Epidermal melanocyte (primary cell): ENCODE measurements around the gene TGM2.

Source experiments
- DNase-seq: peaks from one replicate; pipeline ENCODE4 v3.0.0; 2011; ENCODE audit warnings: low spot score; ENCODE audit not compliant: insufficient read length

Gene TGM2

DNA sequence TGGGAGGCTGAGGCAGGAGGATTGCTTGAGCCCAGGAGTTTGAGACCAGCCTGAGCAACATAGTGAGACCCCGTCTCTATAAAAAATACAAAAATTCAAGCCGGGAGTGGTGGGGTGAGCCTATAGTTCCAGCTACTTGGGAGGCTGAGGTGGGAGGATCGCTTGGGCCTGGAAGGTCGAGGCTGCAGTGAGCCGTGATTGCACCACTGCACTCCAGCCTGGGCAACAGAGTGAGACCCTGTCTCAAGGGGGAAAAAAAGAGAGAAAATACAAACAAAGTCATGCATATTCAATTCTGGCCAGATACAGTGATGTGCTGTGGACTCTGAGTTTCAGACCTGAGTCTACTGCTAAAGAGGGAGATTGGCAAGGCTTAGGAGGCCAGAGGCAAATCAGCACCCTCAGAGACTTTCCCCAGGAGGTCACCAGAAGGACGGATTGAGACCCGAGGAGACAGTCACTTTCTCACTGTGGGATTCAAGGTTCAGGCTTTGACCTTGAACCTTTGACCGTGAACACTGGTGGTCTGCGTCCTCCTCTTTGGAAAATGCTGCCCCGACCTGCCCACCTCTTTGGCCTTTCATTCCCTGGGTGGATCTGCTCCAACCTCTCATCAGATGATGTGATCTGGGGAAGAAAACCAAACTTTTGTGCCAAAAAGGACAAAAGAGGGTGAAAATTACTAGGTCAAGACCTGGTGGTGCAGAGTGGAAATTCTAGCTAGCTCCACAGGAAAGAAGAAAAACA lies 31.2 kb downstream of the TGM2 start:
- DNase-seq = no peak

GRCh38 chr20:38132910-38133501 lies 32.1 kb downstream of the TGM2 start:
- no peak for DNase-seq

DNA sequence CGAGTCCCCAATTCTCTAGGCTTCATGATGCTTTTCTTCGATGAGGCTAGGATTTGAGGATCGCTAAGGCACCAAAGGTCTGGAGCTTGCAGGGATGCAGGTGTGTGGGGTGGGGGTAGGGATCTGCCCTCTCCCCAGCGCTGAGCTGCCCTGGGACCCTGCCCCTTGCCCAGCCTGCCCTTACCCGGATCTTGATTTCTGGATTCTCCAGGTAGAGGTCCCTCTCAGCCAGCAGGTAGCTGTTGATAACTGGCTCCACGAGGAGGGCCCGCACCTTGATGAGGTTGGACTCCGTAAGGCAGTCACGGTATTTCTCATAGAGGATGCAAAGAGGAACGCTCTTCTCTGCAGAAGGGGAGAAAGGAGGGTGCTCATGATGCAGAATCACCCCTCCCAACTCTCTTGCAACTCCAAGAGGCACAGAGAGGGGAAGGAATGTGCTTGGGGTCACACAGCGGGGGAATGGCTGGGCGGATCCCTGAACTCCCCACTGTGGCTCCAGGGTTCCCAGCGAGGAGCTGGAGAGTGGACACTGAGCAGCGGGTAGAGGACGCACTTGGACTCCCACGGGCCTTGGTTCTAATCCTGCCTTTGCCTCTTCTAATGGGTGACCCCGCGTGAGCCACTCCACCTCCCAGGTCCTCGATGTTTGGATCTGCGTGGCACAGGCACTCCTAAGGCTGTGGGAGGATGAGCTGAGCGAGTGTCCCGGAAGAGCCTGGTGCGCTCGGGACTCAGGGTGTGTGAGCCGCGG lies 32.7 kb downstream of the TGM2 start:
- no peak for DNase-seq

DNA sequence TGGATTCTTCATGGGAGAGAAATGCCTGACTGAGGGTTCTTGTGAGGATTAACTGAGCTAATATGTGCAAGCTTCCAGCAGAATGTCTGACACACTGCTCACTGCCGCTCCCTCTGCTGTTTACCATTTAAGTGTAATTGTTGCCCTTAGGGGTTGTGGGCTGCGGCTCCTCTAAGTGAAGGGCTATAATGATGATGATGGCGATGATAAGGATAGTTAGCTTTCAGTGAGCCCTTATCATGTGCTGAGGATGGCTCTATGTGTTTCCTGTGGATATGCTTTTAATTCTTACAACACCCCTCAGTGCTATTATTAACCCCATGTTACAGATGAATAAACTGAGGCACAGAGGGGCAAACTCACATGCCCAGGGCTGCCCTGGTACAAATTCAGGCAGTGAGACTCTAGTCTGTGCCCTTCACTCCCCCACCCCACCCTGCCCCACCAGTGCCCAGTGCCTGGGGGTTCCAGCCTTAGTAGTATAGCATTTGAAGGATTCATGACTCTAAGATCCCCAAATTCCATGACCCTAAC lies 33.4 kb downstream of the TGM2 start:
- DNase-seq = no peak

- no peak for DNase-seq
These were observed 34.1 kb downstream of the TGM2 start for GRCh38 chr20:38130687-38131587.

- no peak for DNase-seq
These were observed 35.0 kb downstream of the TGM2 start for GRCh38 chr20:38129893-38130609.

GRCh38 chr20:38129248-38129865 lies 35.7 kb downstream of the TGM2 start:
- no peak for DNase-seq

GRCh38 chr20:38128691-38129090 lies 36.4 kb downstream of the TGM2 start:
- DNase-seq = no peak

GRCh38 chr20:38127920-38128528 lies 37.0 kb downstream of the TGM2 start:
- no peak for DNase-seq

GRCh38 chr20:38126932-38127621 lies 38.0 kb downstream of the TGM2 start:
- DNase-seq = no peak

GRCh38 chr20:38126146-38126921 lies 38.7 kb downstream of the TGM2 start:
- DNase-seq = no peak

DNA sequence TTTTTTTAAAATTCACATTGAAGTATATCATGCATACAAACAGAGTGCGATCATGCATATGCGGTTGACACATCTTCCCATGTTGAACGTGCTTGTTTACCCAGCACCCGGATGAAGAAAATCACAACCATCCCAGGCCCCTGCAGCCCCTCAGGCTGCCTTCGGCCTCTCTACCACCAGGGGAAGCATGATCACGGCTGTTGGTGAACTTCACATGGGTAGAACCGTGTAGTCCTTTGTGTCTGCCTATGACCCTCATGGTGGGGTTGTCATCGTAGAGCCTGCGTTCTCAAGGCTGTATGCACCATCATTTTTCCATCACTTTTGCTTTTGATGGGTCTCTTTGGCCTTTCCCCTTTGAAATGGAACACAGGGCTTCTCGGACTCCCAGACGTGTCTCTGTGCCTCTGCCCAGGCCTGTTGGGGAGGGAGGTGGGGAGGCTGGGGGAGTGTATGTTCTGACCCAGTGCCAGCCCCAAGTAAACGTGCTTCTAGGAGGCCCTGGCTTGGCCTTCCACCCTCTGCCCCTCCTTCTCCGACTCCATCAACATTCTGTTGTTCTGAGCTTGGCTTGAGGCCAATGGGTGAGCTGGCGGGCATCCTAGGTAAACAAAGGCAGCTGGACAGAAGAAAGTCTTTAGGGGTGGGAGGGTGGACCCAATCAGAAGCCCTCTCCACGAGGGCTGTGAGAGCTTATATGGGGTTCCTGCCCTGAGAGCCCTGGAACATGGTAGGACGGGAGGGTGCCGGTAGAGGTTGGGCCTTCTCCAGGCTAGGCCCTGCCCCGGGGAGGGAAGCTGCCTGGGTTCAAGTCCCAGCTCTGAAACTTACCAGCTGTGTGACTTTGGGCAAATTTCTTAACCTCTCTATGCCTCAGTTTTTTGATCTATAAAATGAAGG lies 39.7 kb downstream of the TGM2 start:
- no peak for DNase-seq

GRCh38 chr20:38123021-38123587 lies 42.0 kb downstream of the TGM2 start:
- DNase-seq = no peak

- no peak for DNase-seq
These were observed 43.3 kb downstream of the TGM2 start for GRCh38 chr20:38121741-38122140.

GRCh38 chr20:38120625-38120988 lies 44.5 kb downstream of the TGM2 start:
- no peak for DNase-seq

DNA sequence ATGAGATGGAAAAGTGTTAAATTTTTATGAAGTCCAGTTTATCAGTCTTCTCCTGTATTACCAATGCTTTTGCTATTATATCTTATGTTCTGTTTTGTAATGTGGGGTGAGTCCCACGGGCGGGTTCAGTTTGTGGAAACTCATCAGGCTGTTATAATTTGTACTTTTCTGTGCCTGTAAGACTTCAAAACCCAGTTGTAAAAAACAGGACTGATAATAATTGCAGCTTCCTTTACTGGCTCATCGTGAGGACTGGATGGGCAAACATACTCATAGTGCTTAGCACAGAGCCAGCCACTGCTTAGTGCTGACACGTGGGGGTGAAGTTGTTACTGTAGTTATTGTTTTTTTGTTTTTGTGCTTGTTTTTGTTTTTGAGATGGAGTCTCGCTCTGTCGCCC lies 45.6 kb downstream of the TGM2 start:
- no peak for DNase-seq

GRCh38 chr20:38117635-38118034 lies 47.4 kb downstream of the TGM2 start:
- no peak for DNase-seq
